Coronary artery (tissue), 2 donors: ENCODE measurements around the gene DTD2.

Experiments
- DNase-seq: peaks from one replicate; pipeline ENCODE4 v3.0.0-alpha.2; 2017; ENCODE audit warnings: low spot score
- H3K27ac ChIP-seq, 2 donors: fragments of 200-600 bp; sonication (generic); one replicate each; pipeline ENCODE4 v1.5.1; 2016 to 2019
- H3K4me3 ChIP-seq: fragments of 200-600 bp; sonication (generic); 2 replicates; pipeline ENCODE4 v1.5.1; 2016; ENCODE audit warnings: mild to moderate bottlenecking, moderate library complexity
- CTCF ChIP-seq: fragments of 200-600 bp; sonication (generic); IDR thresholded peaks from one replicate; pipeline ENCODE4 v1.5.1; 2019; ENCODE audit warnings: antibody characterized with exemption

Gene DTD2

GRCh38 chr14:31429791-31430190, 27.5 kb downstream of the DTD2 start:
- TF ChIP-seq CTCF: no peak
- Histone ChIP-seq H3K27ac (no peak overlapping the region), H3K4me3 (no peak overlapping the region)
- DNase-seq: no peak

- TF ChIP-seq CTCF: no peak
- H3K4me3 ChIP-seq: no peak overlapping the region
- H3K27ac ChIP-seq: no peak overlapping the region
- DNase-seq: no peak
Observed at GRCh38 chr14:31428011-31428410, 29.3 kb downstream of the DTD2 start.

- Histone ChIP-seq H3K4me3 (no peak overlapping the region), H3K27ac (no peak overlapping the region)
- no peak for TF ChIP-seq CTCF
- DNase-seq: no peak
Observed at GRCh38 chr14:31426663-31427062, 30.6 kb downstream of the DTD2 start.

- Histone ChIP-seq H3K4me3 (no peak overlapping the region), H3K27ac (no peak overlapping the region)
- no peak for DNase-seq
- no peak for TF ChIP-seq CTCF
Observed at GRCh38 chr14:31425905-31426304, 31.4 kb downstream of the DTD2 start.

GRCh38 chr14:31421200-31421599, 36.1 kb downstream of the DTD2 start:
- no peak for DNase-seq
- H3K4me3 ChIP-seq: no peak overlapping the region
- TF ChIP-seq CTCF: no peak
- peak overlapping the region in 1 of 2 donors; percentile 74 for H3K27ac ChIP-seq

GRCh38 chr14:31420319-31421111, 36.8 kb downstream of the DTD2 start, which contains the start of gene HEATR5A:
HEATR5A (minus strand) TSS chr14:31420550; CDS start chr14:31402975, 17,575 bp downstream.
- peak within 1 kb of the TSS; percentile 75 to 91 for H3K27ac ChIP-seq
- peak within 1 kb of the TSS; percentile 86 for H3K4me3 ChIP-seq
- DNase-seq: peak; percentile 95
- no peak for TF ChIP-seq CTCF

- no peak for TF ChIP-seq CTCF
- Histone ChIP-seq H3K4me3 (peak overlapping the region; percentile 86), H3K27ac (peak overlapping the region; percentile 75 to 91)
- peak; percentile 86 for DNase-seq
Observed at GRCh38 chr14:31419967-31420318, 37.4 kb downstream of the DTD2 start.
